Endothelial cell of umbilical vein (primary cell): ENCODE measurements around the gene ABCG2.

Experiments used
- EZH2 ChIP-seq: IDR thresholded peaks from 2 replicates; pipeline ENCODE4 v1.6.1; 2012; ENCODE audit warnings: borderline replicate concordance, low read depth, mild to moderate bottlenecking, moderate library complexity, low read length, inconsistent platforms; ENCODE audit not compliant: severe bottlenecking
- FOS ChIP-seq: IDR thresholded peaks from 2 replicates; pipeline ENCODE4 v1.6.1; 2011; ENCODE audit warnings: mild to moderate bottlenecking, low read length, moderate library complexity, borderline replicate concordance; ENCODE audit not compliant: insufficient read depth
- GATA2 ChIP-seq: IDR thresholded peaks from 2 replicates; pipeline ENCODE4 v1.7.0; 2011; ENCODE audit warnings: low read depth, mild to moderate bottlenecking, moderate library complexity, mixed read lengths, low read length; ENCODE audit not compliant: insufficient read length, insufficient read depth
- JUN ChIP-seq: IDR thresholded peaks from 2 replicates; pipeline ENCODE4 v1.6.1; 2011; ENCODE audit warnings: borderline replicate concordance, low read depth; ENCODE audit not compliant: insufficient read length, insufficient read depth
- MAX ChIP-seq: IDR thresholded peaks from 2 replicates; pipeline ENCODE4 v1.6.1; 2011; ENCODE audit not compliant: insufficient read depth, insufficient read length
- MYC ChIP-seq: IDR thresholded peaks from one replicate; pipeline ENCODE4 v1.6.1; 2011; ENCODE audit warnings: mild to moderate bottlenecking, low read depth, low read length
- POLR2A ChIP-seq: IDR thresholded peaks from 2 replicates; pipeline ENCODE4 v1.6.1; 2012; ENCODE audit warnings: low read depth, mild to moderate bottlenecking, control low read depth, low read length
- POLR2AphosphoS5 ChIP-seq: IDR thresholded peaks from 2 replicates; pipeline ENCODE4 v1.6.1; 2012; ENCODE audit warnings: low read depth, mild to moderate bottlenecking, control low read depth, low read length, moderate library complexity; ENCODE audit not compliant: insufficient read depth
- TF ChIP-seq, protein P1 (sequence below), 2 donors: IDR thresholded peaks; 1 replicate in 1 of 2; 2 replicates in 1 of 2; pipeline ENCODE4 v1.5.1; 2011; ENCODE audit warnings: low read length in 2 of 2, mild to moderate bottlenecking in 2 of 2, moderate library complexity in 2 of 2, control low read depth in 1 of 2, inconsistent platforms in 1 of 2, low read depth in 1 of 2; ENCODE audit not compliant: insufficient read depth in 1 of 2; ENCODE audit errors: extremely low read depth in 1 of 2

- TF ChIP-seq, protein P1, sequence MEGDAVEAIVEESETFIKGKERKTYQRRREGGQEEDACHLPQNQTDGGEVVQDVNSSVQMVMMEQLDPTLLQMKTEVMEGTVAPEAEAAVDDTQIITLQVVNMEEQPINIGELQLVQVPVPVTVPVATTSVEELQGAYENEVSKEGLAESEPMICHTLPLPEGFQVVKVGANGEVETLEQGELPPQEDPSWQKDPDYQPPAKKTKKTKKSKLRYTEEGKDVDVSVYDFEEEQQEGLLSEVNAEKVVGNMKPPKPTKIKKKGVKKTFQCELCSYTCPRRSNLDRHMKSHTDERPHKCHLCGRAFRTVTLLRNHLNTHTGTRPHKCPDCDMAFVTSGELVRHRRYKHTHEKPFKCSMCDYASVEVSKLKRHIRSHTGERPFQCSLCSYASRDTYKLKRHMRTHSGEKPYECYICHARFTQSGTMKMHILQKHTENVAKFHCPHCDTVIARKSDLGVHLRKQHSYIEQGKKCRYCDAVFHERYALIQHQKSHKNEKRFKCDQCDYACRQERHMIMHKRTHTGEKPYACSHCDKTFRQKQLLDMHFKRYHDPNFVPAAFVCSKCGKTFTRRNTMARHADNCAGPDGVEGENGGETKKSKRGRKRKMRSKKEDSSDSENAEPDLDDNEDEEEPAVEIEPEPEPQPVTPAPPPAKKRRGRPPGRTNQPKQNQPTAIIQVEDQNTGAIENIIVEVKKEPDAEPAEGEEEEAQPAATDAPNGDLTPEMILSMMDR (IDR thresholded peaks at IDR 0.05; ENCODE audit: extremely low read depth in 1 of 2, insufficient read depth in 1 of 2, low read depth in 1 of 2, low read length in 2 of 2): no peak
- no peak for TF ChIP-seq POLR2AphosphoS5
- no peak for TF ChIP-seq EZH2
- no peak for TF ChIP-seq MAX
- TF ChIP-seq JUN: no peak
- no peak for TF ChIP-seq GATA2
- no peak for TF ChIP-seq POLR2A
- TF ChIP-seq FOS: no peak
- no peak for TF ChIP-seq MYC
Measured at GRCh38 chr4:88189881-88190585, 31.6 kb upstream of the ABCG2 start.
